H9 (cell line): ENCODE data around the gene MICU2. TPM values are rescaled to one million over a fixed set of nuclear protein-coding genes. Genes with fewer than 3 reads are reported as not detected.

ENCODE experiments used
- DNase-seq: peaks from one replicate; pipeline ENCODE4 v3.0.0-alpha.2; 2017
- H2AFZ ChIP-seq: one replicate; pipeline ENCODE4 v1.6.1; 2013; ENCODE audit warnings: mild to moderate bottlenecking, low read length, control low read depth, moderate library complexity
- H2AK5ac ChIP-seq: 2 replicates; pipeline ENCODE4 v1.6.1; 2013; ENCODE audit warnings: low read length, control low read depth, mixed read lengths; ENCODE audit not compliant: insufficient read length
- H2BK120ac ChIP-seq: one replicate; pipeline ENCODE4 v1.6.1; 2013; ENCODE audit warnings: low read depth, mild to moderate bottlenecking, low read length, control low read depth, inconsistent platforms; ENCODE audit not compliant: poor library complexity, severe bottlenecking
- H2BK12ac ChIP-seq: 2 replicates; pipeline ENCODE4 v1.6.1; 2013; ENCODE audit warnings: low read length, control low read depth, mixed read lengths, low read depth; ENCODE audit not compliant: insufficient read length
- H2BK15ac ChIP-seq: 2 replicates; pipeline ENCODE4 v1.6.1; 2013; ENCODE audit warnings: low read depth, low read length, control low read depth
- H2BK20ac ChIP-seq: one replicate; pipeline ENCODE4 v1.6.1; 2013; ENCODE audit warnings: low read depth, mild to moderate bottlenecking, low read length, control low read depth, inconsistent platforms; ENCODE audit not compliant: poor library complexity, severe bottlenecking
- H2BK5ac ChIP-seq: 2 replicates; pipeline ENCODE4 v1.6.1; 2013; ENCODE audit warnings: low read length, control low read depth, mixed read lengths; ENCODE audit not compliant: insufficient read length
- H3K14ac ChIP-seq: 2 replicates; pipeline ENCODE4 v1.6.1; 2013; ENCODE audit warnings: low read length, control low read depth; ENCODE audit not compliant: insufficient read depth
- H3K18ac ChIP-seq: 2 replicates; pipeline ENCODE4 v1.6.1; 2013; ENCODE audit warnings: low read depth, mild to moderate bottlenecking, mixed read lengths, low read length, control low read depth; ENCODE audit not compliant: insufficient read length
- H3K23ac ChIP-seq: 2 replicates; pipeline ENCODE4 v1.6.1; 2013; ENCODE audit warnings: low read length, control low read depth, mixed read lengths, low read depth; ENCODE audit not compliant: insufficient read length
- H3K23me2 ChIP-seq: 2 replicates; pipeline ENCODE4 v1.6.1; 2013; ENCODE audit warnings: low read depth, mild to moderate bottlenecking, mixed read lengths, low read length, control low read depth; ENCODE audit not compliant: insufficient read length, poor library complexity, severe bottlenecking
- H3K27ac ChIP-seq: 2 replicates; pipeline ENCODE4 v1.5.1; 2013; ENCODE audit warnings: low read length, control low read depth, mixed read lengths, low read depth; ENCODE audit not compliant: insufficient read length
- H3K27me3 ChIP-seq: 2 replicates; pipeline ENCODE4 v1.6.1; 2013; ENCODE audit warnings: low read length, control low read depth, inconsistent platforms; ENCODE audit not compliant: insufficient read depth
- H3K4ac ChIP-seq: 2 replicates; pipeline ENCODE4 v1.6.1; 2013; ENCODE audit warnings: low read depth, mild to moderate bottlenecking, control low read depth, inconsistent platforms, low read length, moderate library complexity
- H3K4me1 ChIP-seq: 2 replicates; pipeline ENCODE4 v1.6.1; 2013; ENCODE audit warnings: low read length, control low read depth, inconsistent platforms; ENCODE audit not compliant: insufficient read depth
- H3K4me2 ChIP-seq: 2 replicates; pipeline ENCODE4 v1.6.1; 2013; ENCODE audit warnings: low read length, control low read depth, mixed read lengths; ENCODE audit not compliant: insufficient read length, insufficient read depth
- H3K56ac ChIP-seq: 2 replicates; pipeline ENCODE4 v1.6.1; 2013; ENCODE audit warnings: low read depth, mild to moderate bottlenecking, mixed read lengths, low read length, control low read depth; ENCODE audit not compliant: insufficient read length
- H3K79me1 ChIP-seq: 2 replicates; pipeline ENCODE4 v1.6.1; 2013; ENCODE audit warnings: low read depth, mild to moderate bottlenecking, moderate library complexity, low read length, control low read depth, inconsistent platforms; ENCODE audit not compliant: insufficient read depth, poor library complexity, severe bottlenecking
- H3K79me2 ChIP-seq: 2 replicates; pipeline ENCODE4 v1.6.1; 2013; ENCODE audit warnings: low read length, control low read depth, inconsistent platforms; ENCODE audit not compliant: insufficient read depth
- H3K9ac ChIP-seq: 2 replicates; pipeline ENCODE4 v1.6.1; 2013; ENCODE audit warnings: low read length, control low read depth, mixed read lengths; ENCODE audit not compliant: insufficient read length; ENCODE audit errors: extremely low read depth
- H3K9me3 ChIP-seq: one replicate; pipeline ENCODE4 v1.6.1; 2013; ENCODE audit warnings: low read depth, low read length, inconsistent platforms; ENCODE audit not compliant: control insufficient read depth
- H3T11ph ChIP-seq: one replicate; pipeline ENCODE4 v1.6.1; 2013; ENCODE audit warnings: mild to moderate bottlenecking, low read length, control low read depth, inconsistent platforms
- H4K20me1 ChIP-seq: one replicate; pipeline ENCODE4 v1.6.1; 2013; ENCODE audit not compliant: control insufficient read depth, insufficient read length, insufficient read depth
- H4K5ac ChIP-seq: 2 replicates; pipeline ENCODE4 v1.6.1; 2013; ENCODE audit warnings: low read depth, mild to moderate bottlenecking, mixed read lengths, low read length, control low read depth; ENCODE audit not compliant: insufficient read length
- H4K8ac ChIP-seq: replicated peaks from 2 replicates; pipeline ENCODE4 v1.6.1; 2013; ENCODE audit warnings: low read length, control low read depth, mixed read lengths, low read depth; ENCODE audit not compliant: insufficient read length
- H4K91ac ChIP-seq: 2 replicates; pipeline ENCODE4 v1.6.1; 2013; ENCODE audit warnings: low read depth, mild to moderate bottlenecking, moderate library complexity, mixed read lengths, low read length, control low read depth; ENCODE audit not compliant: insufficient read length
- H3K27ac Mint-ChIP-seq, 3 experiments: 2 replicates in 2 of 3; 3 replicates in 1 of 3; pipeline ENCODE4 v1.8.0; 2020 to 2021; ENCODE audit warnings: mixed read lengths in 3 of 3, mild to moderate bottlenecking in 1 of 3, moderate library complexity in 1 of 3
- H3K27me3 Mint-ChIP-seq: 2 replicates; pipeline ENCODE4 v1.8.0; 2021; ENCODE audit warnings: low read depth, mild to moderate bottlenecking, moderate library complexity, mixed read lengths
- H3K36me3 Mint-ChIP-seq, 3 experiments: 2 replicates in 2 of 3; 3 replicates in 1 of 3; pipeline ENCODE4 v1.8.0; 2020 to 2021; ENCODE audit warnings: low read depth in 3 of 3, mixed read lengths in 3 of 3; ENCODE audit not compliant: insufficient read depth in 1 of 3
- H3K4me1 Mint-ChIP-seq, 2 experiments: 2 replicates each; pipeline ENCODE4 v1.8.0; 2020; ENCODE audit warnings: mixed read lengths in 2 of 2
- H3K4me3 Mint-ChIP-seq, 2 experiments: 2 replicates in 1 of 2; 3 replicates in 1 of 2; pipeline ENCODE4 v1.8.0; 2020 to 2021; ENCODE audit warnings: mild to moderate bottlenecking in 2 of 2, mixed read lengths in 2 of 2, moderate library complexity in 1 of 2
- H3K9me3 Mint-ChIP-seq, 2 experiments: 2 replicates in 1 of 2; 3 replicates in 1 of 2; pipeline ENCODE4 v1.8.0; 2020; ENCODE audit warnings: mild to moderate bottlenecking in 2 of 2, mixed read lengths in 2 of 2, moderate library complexity in 1 of 2
- WGBS: extraction: QIAGEN DNeasy Blood & Tissue Kit; methylation state at CpG from one replicate; pipeline ENCODE4 v1.1.7; 2013; ENCODE audit warnings: missing lambda C conversion rate, low lambda C conversion rate, mixed read lengths; ENCODE audit not compliant: insufficient read length; ENCODE audit errors: extremely low coverage; 5-methylcytosine and 5-hydroxymethylcytosine counted together
- total RNA-seq: library from RNA; stranded (reverse); gene quantifications from 2 replicates; pipeline ENCODE4 v1.2.1, GENCODE V29; 2021
- TF ChIP-seq, protein P1 (sequence below): fragments of 200-600 bp; sonication (generic); conservative IDR thresholded peaks from 3 replicates; pipeline ENCODE4 v1.8.0; 2021; ENCODE audit warnings: antibody characterized with exemption, mild to moderate bottlenecking

Gene MICU2
- total RNA-seq, 1 experiment from 2014 or later: 38.4 TPM

DNA sequence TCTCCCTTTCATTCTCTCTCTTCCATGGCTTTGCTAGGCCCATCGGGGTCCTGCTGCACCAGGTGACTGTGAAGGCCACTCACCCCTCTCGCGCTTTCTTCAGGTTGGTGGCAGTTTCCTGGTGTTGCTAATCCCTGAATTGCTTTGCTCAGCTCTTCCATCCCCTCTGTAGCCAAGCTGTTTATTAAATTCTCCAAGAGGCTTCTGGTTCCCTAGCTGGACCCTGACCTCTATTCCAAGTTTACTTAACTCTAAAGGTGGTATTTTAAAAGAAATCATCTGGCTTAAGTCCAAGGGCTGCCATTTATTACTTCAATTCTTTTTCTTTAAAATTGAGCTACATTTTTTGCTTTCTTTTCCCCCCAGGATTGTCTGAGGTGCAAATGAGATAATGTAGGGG is 32.7 kb upstream of the MICU2 start:
- no CpG with 5 or more reads among the region's 3 CpGs for WGBS
- Histone ChIP-seq H2AFZ (no peak overlapping the region), H3K4ac (no peak overlapping the region)

More for the DNA sequence above, 32.7 kb upstream of the MICU2 start:
- Histone ChIP-seq H3K23me2 (no peaks in the 10 kb centered on the region), H2BK120ac (no peak overlapping the region), H3K27ac (no peak overlapping the region), H3K4me1 (no peaks in the 10 kb centered on the region; the same call in 1 of the 2 replicates), H3K79me2 (no peaks in the 10 kb centered on the region; the same call in 1 of the 2 replicates), H4K91ac (no peak overlapping the region), H3K18ac (no peak overlapping the region), H3T11ph (no peak overlapping the region), H2AK5ac (no peak overlapping the region), H3K27me3 (no peaks in the 10 kb centered on the region), H3K14ac (no peak overlapping the region), H3K9me3 (peaks cover 5% of the 10 kb centered on the region), H2BK12ac (no peak overlapping the region), H2BK5ac (no peak overlapping the region), H2BK15ac (no peak overlapping the region), H3K79me1 (no peaks in the 10 kb centered on the region), H3K23ac (no peak overlapping the region), H4K8ac (no peak overlapping the region), H3K9ac (no peak overlapping the region), H4K5ac (no peak overlapping the region), H2BK20ac (no peak overlapping the region), H3K56ac (no peak overlapping the region), H4K20me1 (no peaks in the 10 kb centered on the region), H3K4me2 (no peak overlapping the region)
- Mint-ChIP-seq H3K27me3 (no peaks in the 10 kb centered on the region; the same call in none of the 2 replicates), H3K4me1 (no peaks in the 10 kb centered on the region; a peak in 1 of 4 replicates), H3K27ac (no peak overlapping the region), H3K9me3 (peaks cover 7 to 8% of the 10 kb centered on the region in 2 experiments), H3K36me3 (peaks cover 0 to 7% (median 2%) of the 10 kb centered on the region in 3 experiments; a peak in 3 of 7 replicates), H3K4me3 (no peak overlapping the region)
- DNase-seq: no peak
- TF ChIP-seq, protein P1, sequence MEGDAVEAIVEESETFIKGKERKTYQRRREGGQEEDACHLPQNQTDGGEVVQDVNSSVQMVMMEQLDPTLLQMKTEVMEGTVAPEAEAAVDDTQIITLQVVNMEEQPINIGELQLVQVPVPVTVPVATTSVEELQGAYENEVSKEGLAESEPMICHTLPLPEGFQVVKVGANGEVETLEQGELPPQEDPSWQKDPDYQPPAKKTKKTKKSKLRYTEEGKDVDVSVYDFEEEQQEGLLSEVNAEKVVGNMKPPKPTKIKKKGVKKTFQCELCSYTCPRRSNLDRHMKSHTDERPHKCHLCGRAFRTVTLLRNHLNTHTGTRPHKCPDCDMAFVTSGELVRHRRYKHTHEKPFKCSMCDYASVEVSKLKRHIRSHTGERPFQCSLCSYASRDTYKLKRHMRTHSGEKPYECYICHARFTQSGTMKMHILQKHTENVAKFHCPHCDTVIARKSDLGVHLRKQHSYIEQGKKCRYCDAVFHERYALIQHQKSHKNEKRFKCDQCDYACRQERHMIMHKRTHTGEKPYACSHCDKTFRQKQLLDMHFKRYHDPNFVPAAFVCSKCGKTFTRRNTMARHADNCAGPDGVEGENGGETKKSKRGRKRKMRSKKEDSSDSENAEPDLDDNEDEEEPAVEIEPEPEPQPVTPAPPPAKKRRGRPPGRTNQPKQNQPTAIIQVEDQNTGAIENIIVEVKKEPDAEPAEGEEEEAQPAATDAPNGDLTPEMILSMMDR: no peak
